Measurements from ENCODE around the gene TXNDC17. TPM values are rescaled to one million over a fixed set of nuclear protein-coding genes. Genes with fewer than 3 reads are reported as not detected.

TXNDC17 gene
- total RNA-seq, 4 donors from 2014 or later, result 85.5 to 183 (median 106) TPM

DNA sequence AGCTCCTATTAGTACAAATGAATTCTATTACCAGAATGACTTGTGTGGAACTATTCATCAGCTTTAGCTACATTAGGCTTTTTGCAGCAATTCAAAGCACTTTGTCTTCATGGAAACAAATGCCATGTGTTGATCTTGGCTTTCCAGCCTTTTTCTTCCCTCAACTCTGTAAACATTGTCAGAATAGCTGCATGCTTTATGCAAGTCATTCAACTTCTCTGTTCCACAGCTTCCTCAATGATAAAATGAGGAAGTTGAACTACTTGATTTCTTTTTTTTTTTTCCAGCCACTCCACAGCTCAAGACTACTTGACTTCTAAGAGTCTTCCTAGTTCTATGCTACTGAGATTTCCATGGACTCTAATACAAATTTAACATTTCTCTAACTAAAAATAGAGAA, 41.5 kb upstream of the TXNDC17 start:
- in situ Hi-C loops (cut with MboI; ENCODE audit: low sequenced_read_pairs in 4 of 4) (loop anchor here in 1 of 4 donors (25.0 kb wide), 1 partner anchor 137 kb away; no protein-coding TSS in a partner anchor), intact Hi-C loops (cut with DNase I; ENCODE audit: low total_unique reads) (no loop called here)
- DNase-seq (no peak), ATAC-seq (no peak)
- no peak overlapping the region for H3K27ac ChIP-seq
- TF ChIP-seq POLR2A (IDR thresholded peaks at IDR 0.05), result no peak
- TF ChIP-seq, protein P1, sequence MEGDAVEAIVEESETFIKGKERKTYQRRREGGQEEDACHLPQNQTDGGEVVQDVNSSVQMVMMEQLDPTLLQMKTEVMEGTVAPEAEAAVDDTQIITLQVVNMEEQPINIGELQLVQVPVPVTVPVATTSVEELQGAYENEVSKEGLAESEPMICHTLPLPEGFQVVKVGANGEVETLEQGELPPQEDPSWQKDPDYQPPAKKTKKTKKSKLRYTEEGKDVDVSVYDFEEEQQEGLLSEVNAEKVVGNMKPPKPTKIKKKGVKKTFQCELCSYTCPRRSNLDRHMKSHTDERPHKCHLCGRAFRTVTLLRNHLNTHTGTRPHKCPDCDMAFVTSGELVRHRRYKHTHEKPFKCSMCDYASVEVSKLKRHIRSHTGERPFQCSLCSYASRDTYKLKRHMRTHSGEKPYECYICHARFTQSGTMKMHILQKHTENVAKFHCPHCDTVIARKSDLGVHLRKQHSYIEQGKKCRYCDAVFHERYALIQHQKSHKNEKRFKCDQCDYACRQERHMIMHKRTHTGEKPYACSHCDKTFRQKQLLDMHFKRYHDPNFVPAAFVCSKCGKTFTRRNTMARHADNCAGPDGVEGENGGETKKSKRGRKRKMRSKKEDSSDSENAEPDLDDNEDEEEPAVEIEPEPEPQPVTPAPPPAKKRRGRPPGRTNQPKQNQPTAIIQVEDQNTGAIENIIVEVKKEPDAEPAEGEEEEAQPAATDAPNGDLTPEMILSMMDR (IDR thresholded peaks at IDR 0.05 in 4 of 5, conservative IDR thresholded peaks at IDR 0.05 in 1 of 5), result no peak
- H3K36me3 ChIP-seq, result peaks cover 0 to 40% of the 10 kb centered on the region in 2 donors
- H3K4me3 ChIP-seq, result no peak overlapping the region
- H3K27me3 ChIP-seq, result no peaks in the 10 kb centered on the region
- H3K4me1 ChIP-seq, result peaks cover 7 to 11% of the 10 kb centered on the region in 2 donors
- no peaks in the 10 kb centered on the region for H3K9me3 ChIP-seq

DNA sequence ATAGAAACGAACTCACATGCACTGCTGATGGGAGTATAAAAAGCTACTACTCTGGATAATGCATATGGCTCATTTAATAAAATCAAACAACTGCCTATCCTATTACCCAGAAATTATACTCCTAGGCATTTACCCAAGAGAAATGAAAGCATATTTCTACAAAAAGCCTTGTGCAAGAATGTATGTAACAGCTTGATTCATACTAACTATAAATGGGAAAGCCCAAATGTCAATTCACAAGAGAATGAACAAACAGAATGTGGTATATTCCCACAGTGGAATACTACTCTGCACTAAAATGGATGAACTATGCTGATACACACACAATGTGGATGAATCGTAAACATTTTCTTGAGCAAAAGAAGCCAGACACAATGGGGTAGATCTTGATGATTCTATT, 38.7 kb upstream of the TXNDC17 start:
- Histone ChIP-seq H3K27ac (no peak overlapping the region), H3K9me3 (no peaks in the 10 kb centered on the region), H3K4me3 (no peak overlapping the region), H3K4me1 (peaks cover 7 to 11% of the 10 kb centered on the region in 2 donors), H3K27me3 (no peaks in the 10 kb centered on the region), H3K36me3 (peaks cover 0 to 28% of the 10 kb centered on the region in 2 donors)
- in situ Hi-C loops (cut with MboI; ENCODE audit: low sequenced_read_pairs in 4 of 4), result no loop called here
- TF ChIP-seq, protein P1 (IDR thresholded peaks at IDR 0.05 in 4 of 5, conservative IDR thresholded peaks at IDR 0.05 in 1 of 5), result no peak
- TF ChIP-seq POLR2A (IDR thresholded peaks at IDR 0.05), result no peak
- DNase-seq, result no peak
- no peak for ATAC-seq
- intact Hi-C loops (cut with DNase I; ENCODE audit: low total_unique reads), result no loop called here

DNA sequence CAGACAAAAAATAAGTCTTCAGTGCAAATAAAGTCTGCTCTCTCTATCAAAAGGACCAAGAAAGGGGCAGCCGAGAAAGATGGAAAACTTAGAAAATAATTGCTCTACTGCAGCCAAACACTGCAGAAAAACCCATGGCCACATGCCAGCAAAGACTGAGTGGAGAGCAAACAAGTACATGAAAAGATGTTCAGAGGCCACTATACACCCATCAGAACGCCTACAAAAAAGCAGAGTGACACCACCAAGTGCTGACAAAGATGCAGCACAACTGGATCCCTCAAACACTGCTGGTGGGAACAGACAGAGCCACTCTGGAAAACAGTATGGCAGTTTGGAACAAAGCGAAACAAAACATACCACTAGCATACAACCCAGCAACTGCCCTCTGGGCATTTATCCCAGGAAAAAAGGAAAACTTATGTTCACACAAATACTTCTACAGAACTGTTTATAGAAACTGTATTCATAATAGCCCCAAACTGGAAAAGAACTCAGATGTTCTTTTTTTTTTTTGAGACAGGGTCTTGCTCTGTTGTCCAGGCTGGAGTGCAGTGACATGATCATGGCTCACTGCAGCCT, 37.0 kb upstream of the TXNDC17 start:
- Histone ChIP-seq H3K27ac (no peak overlapping the region), H3K4me3 (no peak overlapping the region), H3K4me1 (peaks cover under 1 to 4% of the 10 kb centered on the region in 2 donors), H3K36me3 (peaks cover 0 to 42% of the 10 kb centered on the region in 2 donors), H3K27me3 (no peaks in the 10 kb centered on the region), H3K9me3 (no peaks in the 10 kb centered on the region)
- no peak for ATAC-seq
- no peak for DNase-seq
- intact Hi-C loops (cut with DNase I; ENCODE audit: low total_unique reads) (no loop called here), in situ Hi-C loops (cut with MboI; ENCODE audit: low sequenced_read_pairs in 4 of 4) (no loop called here)
- TF ChIP-seq, protein P1 (IDR thresholded peaks at IDR 0.05 in 4 of 5, conservative IDR thresholded peaks at IDR 0.05 in 1 of 5), result no peak
- no peak for TF ChIP-seq POLR2A (IDR thresholded peaks at IDR 0.05)

DNA sequence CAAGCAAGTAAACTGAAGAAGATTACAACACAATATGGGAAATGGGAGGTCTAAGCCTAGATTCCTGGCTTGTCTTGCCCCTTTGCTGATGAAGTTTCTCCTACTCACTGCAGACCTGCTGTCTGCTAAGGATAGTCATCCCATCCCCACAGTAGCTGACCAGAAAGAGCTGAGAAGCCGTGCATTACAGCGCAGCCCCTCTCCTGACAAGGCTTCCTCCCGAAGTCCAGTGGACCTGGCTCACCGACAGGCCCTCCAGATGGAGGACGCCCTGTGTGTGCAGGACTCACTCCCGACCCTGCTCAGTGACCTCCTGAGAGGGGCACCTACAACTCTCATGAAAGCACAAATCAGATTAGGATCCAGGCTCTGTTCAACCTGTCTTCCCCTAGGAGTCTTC, 35.7 kb upstream of the TXNDC17 start:
- DNase-seq (no peak), ATAC-seq (no peak)
- no peaks in the 10 kb centered on the region for H3K4me1 ChIP-seq
- no peaks in the 10 kb centered on the region for H3K27me3 ChIP-seq
- no peak overlapping the region for H3K4me3 ChIP-seq
- intact Hi-C loops (cut with DNase I; ENCODE audit: low total_unique reads) (no loop called here), in situ Hi-C loops (cut with MboI; ENCODE audit: low sequenced_read_pairs in 4 of 4) (no loop called here)
- no peak overlapping the region for H3K27ac ChIP-seq
- H3K36me3 ChIP-seq, result peaks cover 0 to 46% of the 10 kb centered on the region in 2 donors
- no peaks in the 10 kb centered on the region for H3K9me3 ChIP-seq
- TF ChIP-seq, protein P1 (IDR thresholded peaks at IDR 0.05 in 4 of 5, conservative IDR thresholded peaks at IDR 0.05 in 1 of 5), result no peak
- TF ChIP-seq POLR2A (IDR thresholded peaks at IDR 0.05), result no peak

DNA sequence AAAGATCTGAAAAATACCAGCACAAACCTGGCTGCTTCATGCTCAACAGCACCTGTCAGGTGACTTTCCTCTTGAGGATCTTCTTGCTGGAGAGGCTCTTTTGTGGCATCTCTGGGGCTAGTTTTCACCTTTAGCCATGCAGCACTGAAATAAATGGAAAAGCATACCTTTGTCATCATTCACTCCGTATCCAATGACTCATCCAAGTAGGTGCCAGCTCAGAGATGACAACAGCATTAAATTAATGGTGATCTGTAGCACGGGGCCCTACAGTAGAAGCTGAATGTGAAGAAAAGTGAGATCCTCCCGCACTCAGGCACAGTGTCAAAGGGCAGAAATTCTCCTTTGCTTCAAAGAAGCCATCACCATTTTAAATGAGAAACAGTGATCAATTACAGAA, 32.5 kb upstream of the TXNDC17 start:
- TF ChIP-seq POLR2A (IDR thresholded peaks at IDR 0.05), result no peak
- TF ChIP-seq, protein P1 (IDR thresholded peaks at IDR 0.05 in 4 of 5, conservative IDR thresholded peaks at IDR 0.05 in 1 of 5), result no peak
- Histone ChIP-seq H3K9me3 (no peaks in the 10 kb centered on the region), H3K4me3 (no peak overlapping the region), H3K36me3 (peaks cover 0 to 46% of the 10 kb centered on the region in 2 donors), H3K4me1 (no peaks in the 10 kb centered on the region), H3K27ac (no peak overlapping the region), H3K27me3 (no peaks in the 10 kb centered on the region)
- DNase-seq (no peak), ATAC-seq (no peak)
- in situ Hi-C loops (cut with MboI; ENCODE audit: low sequenced_read_pairs in 4 of 4) (no loop called here), intact Hi-C loops (cut with DNase I; ENCODE audit: low total_unique reads) (no loop called here)
